HL-60 (cell line): ENCODE results near the gene MORC1.

ENCODE experiments used
- TF ChIP-seq, protein P1 (sequence below): IDR thresholded peaks from one replicate; pipeline ENCODE4 v1.5.1; 2011; ENCODE audit warnings: low read length, control low read depth, inconsistent platforms; ENCODE audit not compliant: insufficient read depth
- TF ChIP-seq, protein P2 (sequence below): IDR thresholded peaks from 2 replicates; pipeline ENCODE4 v1.6.1; 2012; ENCODE audit warnings: low read depth; ENCODE audit not compliant: insufficient replicate concordance

DNA sequence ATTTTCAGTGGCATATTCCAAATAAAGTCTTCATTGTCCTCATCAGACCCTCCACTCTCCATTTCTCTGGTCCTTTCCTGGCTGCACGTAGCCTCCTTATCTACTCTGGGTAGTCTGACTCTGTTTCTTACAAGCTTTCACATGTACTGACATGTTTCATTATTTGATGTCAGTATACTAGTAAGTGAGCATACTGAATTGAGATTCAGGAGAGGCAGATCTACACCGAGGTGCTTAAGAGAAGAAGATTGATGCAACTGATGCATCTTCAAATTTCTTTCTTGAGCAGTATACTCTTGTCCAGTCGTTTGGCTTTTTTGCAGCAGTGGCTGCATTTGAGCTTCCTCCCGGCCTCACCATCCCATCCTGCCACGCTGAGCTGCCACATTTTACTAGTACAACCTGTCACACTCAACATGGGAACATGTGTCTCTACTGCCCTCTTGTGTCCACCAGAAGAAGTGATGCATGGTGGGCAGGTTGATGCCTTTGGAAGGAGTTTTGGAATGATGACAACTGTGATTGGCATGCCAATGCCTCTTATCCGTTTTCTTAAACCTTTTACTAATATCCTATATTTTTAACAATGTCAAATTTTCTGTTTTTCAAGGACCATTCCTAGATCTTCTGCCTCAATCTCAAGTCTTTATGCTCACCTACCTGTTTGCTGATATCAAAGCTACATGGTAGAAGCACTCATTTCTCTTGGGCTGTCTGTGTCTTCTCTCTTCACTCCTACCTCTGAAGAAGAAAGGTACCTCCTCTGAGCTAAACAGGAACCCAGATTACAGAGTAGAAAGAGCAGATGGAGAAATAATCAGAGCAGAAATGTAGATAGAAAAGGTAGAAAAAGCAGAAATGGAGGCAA lies 202.9 kb downstream of the MORC1 start:
- TF ChIP-seq, protein P1, sequence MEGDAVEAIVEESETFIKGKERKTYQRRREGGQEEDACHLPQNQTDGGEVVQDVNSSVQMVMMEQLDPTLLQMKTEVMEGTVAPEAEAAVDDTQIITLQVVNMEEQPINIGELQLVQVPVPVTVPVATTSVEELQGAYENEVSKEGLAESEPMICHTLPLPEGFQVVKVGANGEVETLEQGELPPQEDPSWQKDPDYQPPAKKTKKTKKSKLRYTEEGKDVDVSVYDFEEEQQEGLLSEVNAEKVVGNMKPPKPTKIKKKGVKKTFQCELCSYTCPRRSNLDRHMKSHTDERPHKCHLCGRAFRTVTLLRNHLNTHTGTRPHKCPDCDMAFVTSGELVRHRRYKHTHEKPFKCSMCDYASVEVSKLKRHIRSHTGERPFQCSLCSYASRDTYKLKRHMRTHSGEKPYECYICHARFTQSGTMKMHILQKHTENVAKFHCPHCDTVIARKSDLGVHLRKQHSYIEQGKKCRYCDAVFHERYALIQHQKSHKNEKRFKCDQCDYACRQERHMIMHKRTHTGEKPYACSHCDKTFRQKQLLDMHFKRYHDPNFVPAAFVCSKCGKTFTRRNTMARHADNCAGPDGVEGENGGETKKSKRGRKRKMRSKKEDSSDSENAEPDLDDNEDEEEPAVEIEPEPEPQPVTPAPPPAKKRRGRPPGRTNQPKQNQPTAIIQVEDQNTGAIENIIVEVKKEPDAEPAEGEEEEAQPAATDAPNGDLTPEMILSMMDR: peak; percentile 49
- TF ChIP-seq, protein P2, sequence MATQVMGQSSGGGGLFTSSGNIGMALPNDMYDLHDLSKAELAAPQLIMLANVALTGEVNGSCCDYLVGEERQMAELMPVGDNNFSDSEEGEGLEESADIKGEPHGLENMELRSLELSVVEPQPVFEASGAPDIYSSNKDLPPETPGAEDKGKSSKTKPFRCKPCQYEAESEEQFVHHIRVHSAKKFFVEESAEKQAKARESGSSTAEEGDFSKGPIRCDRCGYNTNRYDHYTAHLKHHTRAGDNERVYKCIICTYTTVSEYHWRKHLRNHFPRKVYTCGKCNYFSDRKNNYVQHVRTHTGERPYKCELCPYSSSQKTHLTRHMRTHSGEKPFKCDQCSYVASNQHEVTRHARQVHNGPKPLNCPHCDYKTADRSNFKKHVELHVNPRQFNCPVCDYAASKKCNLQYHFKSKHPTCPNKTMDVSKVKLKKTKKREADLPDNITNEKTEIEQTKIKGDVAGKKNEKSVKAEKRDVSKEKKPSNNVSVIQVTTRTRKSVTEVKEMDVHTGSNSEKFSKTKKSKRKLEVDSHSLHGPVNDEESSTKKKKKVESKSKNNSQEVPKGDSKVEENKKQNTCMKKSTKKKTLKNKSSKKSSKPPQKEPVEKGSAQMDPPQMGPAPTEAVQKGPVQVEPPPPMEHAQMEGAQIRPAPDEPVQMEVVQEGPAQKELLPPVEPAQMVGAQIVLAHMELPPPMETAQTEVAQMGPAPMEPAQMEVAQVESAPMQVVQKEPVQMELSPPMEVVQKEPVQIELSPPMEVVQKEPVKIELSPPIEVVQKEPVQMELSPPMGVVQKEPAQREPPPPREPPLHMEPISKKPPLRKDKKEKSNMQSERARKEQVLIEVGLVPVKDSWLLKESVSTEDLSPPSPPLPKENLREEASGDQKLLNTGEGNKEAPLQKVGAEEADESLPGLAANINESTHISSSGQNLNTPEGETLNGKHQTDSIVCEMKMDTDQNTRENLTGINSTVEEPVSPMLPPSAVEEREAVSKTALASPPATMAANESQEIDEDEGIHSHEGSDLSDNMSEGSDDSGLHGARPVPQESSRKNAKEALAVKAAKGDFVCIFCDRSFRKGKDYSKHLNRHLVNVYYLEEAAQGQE: no peak
